Loucy (cell line): ENCODE data around the gene FMNL1.

ENCODE experiments used
- EZH2phosphoT487 ChIP-seq: fragments of 200-600 bp; IDR thresholded peaks from 2 replicates; pipeline ENCODE4 v1.6.1; 2018; ENCODE audit warnings: antibody characterized with exemption, mild to moderate bottlenecking, moderate library complexity, borderline replicate concordance
- TF ChIP-seq, protein P1 (sequence below): fragments of 200-600 bp; sonication (generic); conservative IDR thresholded peaks from 2 replicates; pipeline ENCODE4 v1.5.1; 2014; ENCODE audit warnings: mild to moderate bottlenecking, antibody characterized with exemption, low read length

DNA sequence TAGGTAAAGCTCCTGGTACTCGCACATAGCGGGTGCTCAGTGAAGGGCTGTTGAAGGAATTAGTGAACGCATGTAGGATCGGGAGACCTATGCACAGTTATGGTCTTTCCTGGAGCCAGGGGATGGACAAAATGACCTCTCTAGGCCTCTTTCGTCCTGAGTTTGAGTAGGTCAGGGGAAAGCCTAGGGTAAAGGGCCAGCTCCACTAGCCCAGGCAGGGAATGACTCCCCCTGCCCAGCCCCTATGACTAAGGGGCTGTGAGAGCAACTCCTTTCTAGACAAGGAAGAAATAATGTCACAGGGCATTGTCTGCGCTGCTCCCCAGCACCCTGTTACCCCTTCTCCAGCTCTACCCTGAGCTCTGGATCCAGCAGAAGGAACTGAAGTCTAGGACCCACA, 24.6 kb upstream of the FMNL1 start:
- TF ChIP-seq, protein P1, sequence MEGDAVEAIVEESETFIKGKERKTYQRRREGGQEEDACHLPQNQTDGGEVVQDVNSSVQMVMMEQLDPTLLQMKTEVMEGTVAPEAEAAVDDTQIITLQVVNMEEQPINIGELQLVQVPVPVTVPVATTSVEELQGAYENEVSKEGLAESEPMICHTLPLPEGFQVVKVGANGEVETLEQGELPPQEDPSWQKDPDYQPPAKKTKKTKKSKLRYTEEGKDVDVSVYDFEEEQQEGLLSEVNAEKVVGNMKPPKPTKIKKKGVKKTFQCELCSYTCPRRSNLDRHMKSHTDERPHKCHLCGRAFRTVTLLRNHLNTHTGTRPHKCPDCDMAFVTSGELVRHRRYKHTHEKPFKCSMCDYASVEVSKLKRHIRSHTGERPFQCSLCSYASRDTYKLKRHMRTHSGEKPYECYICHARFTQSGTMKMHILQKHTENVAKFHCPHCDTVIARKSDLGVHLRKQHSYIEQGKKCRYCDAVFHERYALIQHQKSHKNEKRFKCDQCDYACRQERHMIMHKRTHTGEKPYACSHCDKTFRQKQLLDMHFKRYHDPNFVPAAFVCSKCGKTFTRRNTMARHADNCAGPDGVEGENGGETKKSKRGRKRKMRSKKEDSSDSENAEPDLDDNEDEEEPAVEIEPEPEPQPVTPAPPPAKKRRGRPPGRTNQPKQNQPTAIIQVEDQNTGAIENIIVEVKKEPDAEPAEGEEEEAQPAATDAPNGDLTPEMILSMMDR: no peak
- no peak for TF ChIP-seq EZH2phosphoT487
